ENCODE data around the gene PPP1R7. TPM values are rescaled to one million over a fixed set of nuclear protein-coding genes. Genes with fewer than 3 reads are reported as not detected.

PPP1R7 gene
- polyA plus RNA-seq, 1 experiment, result 99.0 TPM

- Histone ChIP-seq H3K9me3 (ENCODE audit: control insufficient read depth, insufficient read depth, low read length) (no peaks in the 10 kb centered on the region; the same call in 1 of the 2 replicates), H3K27me3 (ENCODE audit: control insufficient read depth, insufficient read depth, low read length) (peaks cover 18% of the 10 kb centered on the region), H3K4me3 (ENCODE audit: low read depth, low read length) (no peak overlapping the region), H3K27ac (ENCODE audit: low read depth, low read length) (no peak overlapping the region)
- DNase-seq (ENCODE audit: low read depth, low spot score), result no peak
- TF ChIP-seq CTCF (IDR thresholded peaks at IDR 0.05; ENCODE audit: low read depth, low read length), result no peak
- CTCF ChIA-PET, result interaction anchor here (0.6 to 1.5 kb wide), 2 partner anchors 38 to 369 kb away, joined by 4 read pairs; no protein-coding TSS in a partner anchor
- POLR2A ChIA-PET, result no interaction called here
Measured at GRCh38 chr2:241216211-241216761, 66.0 kb downstream of the PPP1R7 start.

GRCh38 chr2:241217320-241218031 is 67.2 kb downstream of the PPP1R7 start:
- DNase-seq (ENCODE audit: low read depth, low spot score), result no peak
- ChIA-PET CTCF (interaction anchor here (0.6 to 1.5 kb wide), 4 partner anchors 173 to 371 kb away, joined by 3 to 4 read pairs (median 4); no protein-coding TSS in a partner anchor), POLR2A (no interaction called here)
- no peaks in the 10 kb centered on the region; the same call in 1 of the 2 replicates for H3K9me3 ChIP-seq (ENCODE audit: control insufficient read depth, insufficient read depth, low read length)
- TF ChIP-seq CTCF (IDR thresholded peaks at IDR 0.05; ENCODE audit: low read depth, low read length), result no peak
- peak overlapping the region; percentile 57 for H3K4me3 ChIP-seq (ENCODE audit: low read depth, low read length)
- H3K27ac ChIP-seq (ENCODE audit: low read depth, low read length), result peak overlapping the region; percentile 21
- H3K27me3 ChIP-seq (ENCODE audit: control insufficient read depth, insufficient read depth, low read length), result peaks cover 12% of the 10 kb centered on the region

GRCh38 chr2:241218131-241219029 is 68.1 kb downstream of the PPP1R7 start:
- ChIA-PET CTCF (interaction anchor here (0.6 kb wide), 1 partner anchor 69 kb away, joined by 4 read pairs; the partner anchor contains the start of gene PASK), POLR2A (no interaction called here)
- DNase-seq (ENCODE audit: low read depth, low spot score), result no peak
- TF ChIP-seq CTCF (IDR thresholded peaks at IDR 0.05; ENCODE audit: low read depth, low read length), result peak; percentile 14; the same call in 1 of the 2 replicates
- Histone ChIP-seq H3K9me3 (ENCODE audit: control insufficient read depth, insufficient read depth, low read length) (no peaks in the 10 kb centered on the region; the same call in 1 of the 2 replicates), H3K4me3 (ENCODE audit: low read depth, low read length) (peak overlapping the region; percentile 65), H3K27me3 (ENCODE audit: control insufficient read depth, insufficient read depth, low read length) (peaks cover 10% of the 10 kb centered on the region), H3K27ac (ENCODE audit: low read depth, low read length) (no peak overlapping the region)

- peak overlapping the region; percentile 65 for H3K4me3 ChIP-seq (ENCODE audit: low read depth, low read length)
- H3K27ac ChIP-seq (ENCODE audit: low read depth, low read length), result no peak overlapping the region
- ChIA-PET POLR2A (no interaction called here), CTCF (interaction anchor here (0.6 to 0.7 kb wide), 2 partner anchors 13 to 70 kb away, joined by 3 to 4 read pairs; partner anchors contain the start of gene PASK)
- DNase-seq (ENCODE audit: low read depth, low spot score), result no peak
- TF ChIP-seq CTCF (IDR thresholded peaks at IDR 0.05; ENCODE audit: low read depth, low read length), result no peak
- H3K27me3 ChIP-seq (ENCODE audit: control insufficient read depth, insufficient read depth, low read length), result peaks cover 8% of the 10 kb centered on the region
- H3K9me3 ChIP-seq (ENCODE audit: control insufficient read depth, insufficient read depth, low read length), result no peaks in the 10 kb centered on the region; the same call in 1 of the 2 replicates
Measured at GRCh38 chr2:241219030-241219382, 68.7 kb downstream of the PPP1R7 start.
